Stimulated activated CD8-positive, alpha-beta memory T cell treated with anti-CD3 and anti-CD28 coated beads, Interleukin-4, amount 100 ng/mL, for 24 hours (primary cell): ENCODE measurements around the gene OR6N2.
A peak's percentile ranks its signal among the peaks of the same experiment; 100 is the strongest.

ENCODE experiments used
- DNase-seq: peaks from one replicate; pipeline ENCODE4 v3.0.0-alpha.2; 2020; ENCODE audit warnings: low read depth

OR6N2 gene

GRCh38 chr1:158781104-158781503, at the start of gene OR6N2:
Gene OR6N2 (minus strand): TSS chr1:158781204. CDS start chr1:158777635, 3,569 bp downstream.
- no peak for DNase-seq

GRCh38 chr1:158830074-158830677, 49.2 kb upstream of the OR6N2 start:
- no peak for DNase-seq

DNA sequence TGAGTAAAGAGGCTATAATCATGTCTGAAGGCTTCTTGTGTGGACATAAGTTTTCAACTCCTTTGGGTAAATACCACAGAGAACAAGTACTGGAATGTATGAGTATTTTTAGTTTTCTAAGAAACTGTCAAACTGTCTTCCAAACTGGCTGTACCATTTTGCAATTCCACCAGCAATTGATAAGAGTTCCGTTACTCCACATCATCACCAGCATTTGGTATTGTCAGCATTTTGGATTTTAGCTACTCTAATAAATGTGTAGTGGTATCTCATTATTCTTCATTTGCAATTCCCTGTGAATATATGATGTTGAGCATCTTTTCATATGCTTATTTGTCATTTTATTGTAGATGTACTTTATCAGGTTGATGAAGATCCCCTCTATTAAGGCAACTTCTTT, 40.7 kb upstream of the OR6N2 start:
- DNase-seq = no peak

- DNase-seq = no peak
Measured at GRCh38 chr1:158819461-158820443, 38.7 kb upstream of the OR6N2 start.

GRCh38 chr1:158818975-158819431, 38.0 kb upstream of the OR6N2 start:
- DNase-seq = no peak

DNA sequence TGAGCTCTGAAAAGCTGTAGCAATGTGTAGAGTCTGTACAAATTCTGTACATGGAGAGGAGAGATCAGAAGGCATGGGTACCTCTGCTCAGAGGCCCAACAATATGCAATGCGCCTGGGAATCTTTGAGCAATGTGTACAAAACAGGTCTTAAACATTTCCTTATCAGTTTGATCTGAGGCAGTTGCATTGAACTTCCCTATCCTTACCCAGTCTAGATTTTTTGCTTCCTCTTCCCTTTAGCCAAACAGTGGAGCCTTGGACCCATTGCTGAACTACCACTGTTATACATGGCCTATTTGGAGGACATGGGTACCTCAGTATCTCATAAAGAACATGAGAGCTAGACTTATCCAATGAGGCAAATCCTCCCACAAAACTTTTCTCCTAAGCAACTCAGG, 37.6 kb upstream of the OR6N2 start:
- no peak for DNase-seq

DNA sequence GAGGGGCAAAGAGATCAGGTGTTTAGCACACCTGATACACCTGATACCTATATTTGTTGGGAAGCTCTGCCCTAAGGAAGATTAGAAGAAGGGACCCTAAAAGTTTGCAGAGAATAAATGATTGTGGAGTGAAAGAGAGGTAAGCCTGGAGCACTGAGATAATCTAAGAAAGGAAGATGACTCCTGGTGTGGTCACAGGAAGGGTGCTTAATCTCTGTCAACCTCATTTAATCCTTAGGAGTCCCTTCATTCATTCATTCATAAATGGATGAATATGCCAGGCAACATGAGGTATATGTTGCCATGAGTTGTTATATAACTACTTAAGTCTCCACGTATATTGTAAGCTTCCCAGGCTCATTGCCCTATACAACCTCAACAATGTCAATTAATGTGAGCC, 34.0 kb upstream of the OR6N2 start:
- no peak for DNase-seq

GRCh38 chr1:158813164-158813563, 32.2 kb upstream of the OR6N2 start:
- no peak for DNase-seq

- no peak for DNase-seq
Measured at GRCh38 chr1:158812336-158812735, 31.3 kb upstream of the OR6N2 start.

- no peak for DNase-seq
Measured at GRCh38 chr1:158810311-158810710, 29.3 kb upstream of the OR6N2 start.

DNA sequence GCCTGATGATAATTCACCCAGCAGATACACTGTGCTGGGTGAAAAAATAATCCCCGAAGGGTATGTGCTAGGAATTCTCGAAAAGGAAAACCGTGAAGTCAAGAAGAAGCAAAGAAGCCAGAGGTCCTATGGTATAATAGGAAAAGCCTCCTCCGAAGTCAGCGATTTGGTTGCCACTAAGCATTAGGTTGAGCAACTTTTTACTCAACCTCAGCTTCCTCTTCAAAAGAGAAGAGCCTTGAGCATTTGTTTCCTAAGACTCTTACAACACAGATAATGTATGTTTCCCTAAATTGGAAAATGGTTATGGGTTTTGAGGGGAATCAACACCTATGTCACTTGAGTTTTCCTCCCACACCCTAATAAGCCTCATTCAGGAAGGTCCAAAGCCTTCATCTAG, 28.9 kb upstream of the OR6N2 start:
- DNase-seq = no peak

- DNase-seq = no peak
Measured at GRCh38 chr1:158809256-158809655, 28.3 kb upstream of the OR6N2 start.

- DNase-seq = no peak
Measured at GRCh38 chr1:158806916-158807536, 26.0 kb upstream of the OR6N2 start.

GRCh38 chr1:158803678-158804077, 22.7 kb upstream of the OR6N2 start:
- DNase-seq = no peak

GRCh38 chr1:158801396-158801795, 20.4 kb upstream of the OR6N2 start:
- no peak for DNase-seq

- no peak for DNase-seq
Measured at GRCh38 chr1:158800526-158800925, 19.5 kb upstream of the OR6N2 start.

DNA sequence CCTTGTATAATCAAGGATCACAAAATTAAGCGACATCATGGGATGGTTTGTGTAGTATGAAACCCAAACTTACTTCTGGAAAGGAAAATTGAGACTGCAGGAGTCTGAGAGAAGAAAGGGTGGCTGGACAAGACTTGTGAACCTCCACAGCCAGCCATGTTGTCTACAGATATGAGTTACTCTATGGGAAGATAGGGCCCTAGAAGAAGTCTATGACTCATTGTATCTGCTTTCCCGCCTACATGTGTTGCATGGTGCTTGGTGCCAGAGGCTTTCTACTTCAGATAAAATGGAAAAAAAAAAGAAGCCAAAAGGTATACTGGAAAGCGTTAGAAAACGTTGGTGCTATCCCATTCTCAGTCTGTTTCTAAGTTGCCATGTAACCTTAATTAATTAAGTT, 18.7 kb upstream of the OR6N2 start:
- no peak for DNase-seq

DNA sequence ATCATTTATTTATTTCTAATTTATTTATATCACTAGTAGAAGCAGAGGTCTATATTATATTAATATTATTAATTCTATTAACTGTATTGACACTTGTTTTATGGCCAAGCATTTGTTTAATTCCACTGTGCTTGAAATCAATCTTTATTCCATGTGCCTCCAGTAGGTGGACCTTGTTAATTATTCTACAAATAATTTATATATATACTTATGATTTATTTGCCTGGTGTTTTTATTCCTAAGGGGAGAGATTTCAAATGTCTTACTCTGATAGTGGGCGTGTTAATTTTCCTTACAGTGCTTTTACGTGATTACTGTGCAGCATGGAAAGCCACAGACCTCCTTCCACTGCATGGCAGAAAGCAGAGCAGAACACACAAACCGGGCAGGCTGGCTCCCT, 17.5 kb upstream of the OR6N2 start:
- DNase-seq = no peak

GRCh38 chr1:158794247-158794646, 13.2 kb upstream of the OR6N2 start:
- DNase-seq = no peak

DNA sequence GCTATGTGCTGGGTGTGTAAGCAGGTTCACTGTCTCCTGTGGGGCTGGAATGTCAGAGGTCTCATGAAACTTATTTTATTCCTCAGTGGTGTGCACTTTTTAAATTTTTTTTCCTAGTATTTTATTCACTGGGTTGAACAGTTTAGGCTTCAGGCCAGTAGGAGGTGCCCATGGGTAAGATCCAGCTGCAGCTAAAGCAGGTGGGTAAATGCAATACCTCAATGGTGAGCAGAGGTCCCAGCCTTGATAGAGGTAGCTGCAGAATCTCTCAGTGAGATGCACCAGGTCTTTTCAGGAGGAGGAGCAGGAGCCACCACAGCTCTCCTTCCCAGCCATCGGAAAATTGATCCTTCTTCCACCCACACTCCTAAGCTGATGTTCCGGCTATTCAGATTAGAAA, 12.6 kb upstream of the OR6N2 start:
- DNase-seq = peak; percentile 11

- DNase-seq = no peak
Measured at GRCh38 chr1:158771950-158772866, 8.8 kb downstream of the OR6N2 start, which contains the start of gene OR6N1. Gene OR6N1 (minus strand): TSS chr1:158772195. CDS start chr1:158766682, 5,513 bp downstream.

DNA sequence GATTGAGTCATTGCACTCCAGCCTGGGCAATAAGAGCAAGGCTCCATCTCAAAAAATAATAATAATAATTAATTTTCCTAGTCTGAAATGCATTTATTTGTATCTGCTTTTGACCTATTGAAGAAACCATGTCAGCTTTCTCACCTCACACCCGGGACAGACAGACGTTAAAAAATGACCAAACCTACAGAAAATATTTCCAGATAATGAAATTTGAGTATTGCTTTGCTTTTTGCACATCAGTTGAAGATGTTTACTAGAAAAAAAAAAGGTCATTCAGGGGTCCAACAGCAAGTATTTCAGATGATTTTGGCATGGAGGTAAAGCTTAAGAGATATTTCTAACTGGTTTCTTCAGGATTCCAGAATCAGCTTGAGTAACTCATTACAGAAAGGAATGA, 26.6 kb downstream of the OR6N2 start, which contains the start of gene OR6K6:
TSS of gene OR6K6 (plus strand) at position 301 of the 400 bp plus-strand sequence. CDS start 168 bp downstream, outside the sequence.
- no peak for DNase-seq
